Activated naive CD4-positive, alpha-beta T cell treated with anti-CD3 and anti-CD28 coated beads, Interleukin-2, amount 50 U/mL, for 24 hours (primary cell): ENCODE measurements around the gene CFAP99.
A peak's percentile ranks its signal among the peaks of the same experiment; 100 is the strongest.
"Not testable (repeated sequence)": the region's sequence is repeated elsewhere in the genome, so short reads cannot be mapped to it uniquely, and the experiment has no call there.

Experiments used
- H3K27ac Mint-ChIP-seq: one replicate; pipeline ENCODE4 v1.8.0; 2021; ENCODE audit warnings: mild to moderate bottlenecking, mixed read lengths
- H3K27me3 Mint-ChIP-seq: one replicate; pipeline ENCODE4 v1.8.0; 2021; ENCODE audit warnings: mixed read lengths
- H3K36me3 Mint-ChIP-seq: one replicate; pipeline ENCODE4 v1.8.0; 2021; ENCODE audit warnings: mixed read lengths
- H3K4me1 Mint-ChIP-seq: one replicate; pipeline ENCODE4 v1.8.0; 2021; ENCODE audit warnings: mixed read lengths
- H3K4me3 Mint-ChIP-seq: one replicate; pipeline ENCODE4 v1.8.0; 2021; ENCODE audit warnings: mild to moderate bottlenecking, mixed read lengths
- H3K9me3 Mint-ChIP-seq: one replicate; pipeline ENCODE4 v1.8.0; 2021; ENCODE audit warnings: mixed read lengths

Gene CFAP99

DNA sequence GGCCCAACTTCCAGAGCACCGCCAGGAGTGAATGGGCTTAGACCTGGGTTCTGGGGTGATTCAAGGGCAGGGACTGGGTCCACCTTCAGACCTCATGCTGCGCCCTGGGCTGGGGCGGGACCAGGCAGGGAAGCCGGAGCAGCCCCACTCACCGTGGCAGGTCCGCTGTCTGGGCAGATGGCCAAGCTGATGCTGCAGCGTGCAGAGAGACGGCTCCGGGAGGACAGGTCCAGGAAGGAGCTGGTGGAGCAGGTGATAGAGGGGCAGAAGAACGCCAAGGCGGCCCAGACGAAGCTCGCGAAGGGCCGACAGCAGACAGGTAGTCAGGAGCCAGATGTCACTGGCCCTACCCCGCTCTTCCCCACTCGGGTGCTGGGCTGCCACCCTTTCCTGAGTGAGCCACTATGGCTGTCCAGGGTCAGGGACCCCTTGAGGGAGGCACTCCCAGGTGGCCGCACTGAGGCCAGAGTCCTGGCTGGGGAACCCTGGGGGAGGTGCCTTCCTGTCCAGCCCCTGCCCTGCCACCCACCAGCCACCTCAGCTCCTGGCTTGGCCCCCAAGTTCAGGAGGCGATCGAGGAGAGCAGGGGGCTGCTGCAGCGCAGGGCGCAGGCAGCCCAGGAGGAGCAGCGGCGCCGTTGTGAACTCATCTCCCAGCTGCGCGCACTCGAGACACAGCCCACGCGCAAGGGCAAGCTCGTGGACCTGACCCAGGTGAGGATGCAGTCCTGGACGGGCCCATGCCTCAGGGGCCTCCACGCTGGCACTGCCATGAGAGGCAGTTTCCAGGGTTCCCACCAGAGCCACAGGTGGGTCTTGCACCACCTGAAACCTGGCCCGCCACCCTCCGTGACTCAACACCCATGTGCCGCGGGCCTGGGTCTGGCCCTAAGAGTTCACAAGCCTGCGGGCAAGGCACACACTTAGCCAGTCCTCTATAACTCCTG lies 40.1 kb downstream of the CFAP99 start:
- Mint-ChIP-seq H3K4me1 (peaks cover 13% of the 10 kb centered on the region), H3K4me3 (no peak overlapping the region), H3K36me3 (no peaks in the 10 kb centered on the region), H3K27ac (no peak overlapping the region), H3K27me3 (peaks cover 2% of the 10 kb centered on the region), H3K9me3 (no peaks in the 10 kb centered on the region)

- H3K4me1 Mint-ChIP-seq: peaks cover 13% of the 10 kb centered on the region
- no peaks in the 10 kb centered on the region for H3K9me3 Mint-ChIP-seq
- no peak overlapping the region for H3K4me3 Mint-ChIP-seq
- H3K36me3 Mint-ChIP-seq: no peaks in the 10 kb centered on the region
- peak overlapping the region; percentile 46 for H3K27ac Mint-ChIP-seq
- peaks cover 2% of the 10 kb centered on the region for H3K27me3 Mint-ChIP-seq
Observed at GRCh38 chr4:2459589-2460349, 41.0 kb downstream of the CFAP99 start.

DNA sequence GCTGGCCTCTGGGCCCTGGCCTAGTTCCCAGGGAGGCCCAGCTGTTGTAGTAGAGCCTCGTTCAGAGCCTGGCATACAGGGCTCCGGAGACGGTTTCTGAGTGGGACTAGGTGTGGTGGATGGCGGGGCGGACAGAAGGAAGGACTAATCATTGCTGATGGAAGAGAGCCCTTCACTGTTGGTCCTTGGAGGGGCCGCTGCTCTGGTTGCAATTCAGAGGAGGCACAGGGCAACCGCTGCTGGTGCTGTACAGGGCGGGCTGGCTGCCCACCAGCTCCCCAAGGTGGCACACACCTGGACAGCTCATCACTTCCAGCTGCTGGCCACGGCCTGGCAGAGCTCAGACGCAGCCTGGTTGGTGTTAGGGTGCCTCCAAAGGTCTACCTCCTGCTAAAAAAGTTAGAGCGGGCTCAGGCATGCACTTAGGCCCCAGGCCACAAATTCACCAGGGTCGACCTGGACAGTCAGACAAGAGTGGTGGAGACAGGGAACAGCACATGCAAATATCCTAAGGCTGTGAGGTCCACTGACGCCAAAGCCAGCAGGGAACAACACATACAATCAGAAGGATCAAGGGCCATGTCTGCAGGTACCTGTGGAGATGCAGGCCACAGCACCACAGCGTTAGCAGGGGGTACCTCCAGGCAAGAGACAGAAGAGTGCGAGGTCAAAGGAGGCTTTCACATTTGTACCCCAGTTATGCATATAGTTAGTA lies 42.6 kb downstream of the CFAP99 start:
- Mint-ChIP-seq H3K9me3 (no peaks in the 10 kb centered on the region), H3K27me3 (peaks cover 2% of the 10 kb centered on the region), H3K4me3 (peak overlapping the region; percentile 85), H3K4me1 (peaks cover 13% of the 10 kb centered on the region), H3K36me3 (no peaks in the 10 kb centered on the region), H3K27ac (no peak overlapping the region)

DNA sequence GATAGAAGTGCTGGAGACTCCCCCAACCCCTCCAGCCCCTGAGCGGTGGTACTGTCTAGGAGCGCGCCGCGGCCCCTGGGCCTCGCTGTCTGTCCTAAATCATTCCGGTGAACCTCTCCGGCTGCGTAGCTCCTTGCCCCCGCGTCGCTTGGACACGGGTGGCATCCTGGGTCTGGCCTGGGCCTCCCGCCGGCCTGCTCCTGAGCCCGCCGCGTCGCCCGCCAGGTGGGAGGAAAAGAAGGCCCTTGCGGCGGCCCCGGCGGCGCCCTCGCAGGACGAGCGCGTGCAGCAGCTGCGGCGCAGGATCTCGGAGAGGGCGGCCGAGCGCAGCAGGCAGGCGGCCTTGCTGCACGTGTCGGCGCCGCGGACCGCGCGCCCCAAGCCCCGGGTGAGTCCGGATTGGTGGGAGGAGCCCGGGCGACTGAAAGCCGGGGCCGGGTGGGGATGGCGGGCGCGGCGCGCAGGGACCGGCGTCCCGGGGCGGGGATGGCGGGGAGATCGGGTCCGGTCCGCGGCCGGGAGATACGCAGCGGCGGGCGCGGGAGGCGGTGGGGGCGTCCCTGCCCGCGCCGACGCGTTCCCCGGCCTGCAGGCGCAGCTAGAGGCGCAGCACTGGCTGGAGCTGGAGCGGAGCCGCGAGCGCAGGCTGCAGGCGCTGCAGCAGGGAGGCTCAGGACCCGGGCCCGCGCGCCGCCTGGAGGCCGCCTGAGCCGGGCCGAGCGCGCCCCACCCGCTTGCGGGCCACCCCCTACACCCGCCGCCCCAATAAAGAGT lies 43.6 kb downstream of the CFAP99 start:
- Mint-ChIP-seq H3K27ac (no peak overlapping the region), H3K9me3 (no peaks in the 10 kb centered on the region), H3K4me3 (peak overlapping the region; percentile 85), H3K27me3 (peaks cover 2% of the 10 kb centered on the region), H3K36me3 (no peaks in the 10 kb centered on the region), H3K4me1 (peaks cover 20% of the 10 kb centered on the region)

- Mint-ChIP-seq H3K27ac (no peak overlapping the region), H3K4me3 (peak overlapping the region; percentile 68), H3K9me3 (no peaks in the 10 kb centered on the region), H3K36me3 (no peaks in the 10 kb centered on the region), H3K27me3 (peaks cover 2% of the 10 kb centered on the region), H3K4me1 (peaks cover 22% of the 10 kb centered on the region)
Observed at GRCh38 chr4:2462992-2463762, 44.4 kb downstream of the CFAP99 start.

DNA sequence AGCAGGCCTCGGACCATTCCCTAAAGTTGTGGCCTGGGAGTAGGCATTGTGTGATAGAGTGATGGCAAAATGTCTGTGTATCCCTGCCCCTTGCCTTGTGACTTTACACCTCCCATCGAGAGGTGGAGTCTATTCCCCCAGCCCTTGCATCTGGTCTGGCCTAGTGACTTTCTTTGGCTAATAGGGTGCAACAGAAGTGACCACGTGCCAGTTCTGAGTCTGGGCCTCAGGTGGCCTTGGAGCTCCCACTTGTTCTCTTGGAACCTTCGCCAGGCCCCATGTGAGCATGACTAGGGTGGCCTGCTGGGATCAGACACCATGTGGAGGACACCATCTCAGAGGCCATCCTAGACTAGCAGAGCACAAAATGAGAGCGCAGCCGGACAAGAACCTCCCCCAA lies 46.3 kb downstream of the CFAP99 start:
- no peak overlapping the region for H3K4me3 Mint-ChIP-seq

DNA sequence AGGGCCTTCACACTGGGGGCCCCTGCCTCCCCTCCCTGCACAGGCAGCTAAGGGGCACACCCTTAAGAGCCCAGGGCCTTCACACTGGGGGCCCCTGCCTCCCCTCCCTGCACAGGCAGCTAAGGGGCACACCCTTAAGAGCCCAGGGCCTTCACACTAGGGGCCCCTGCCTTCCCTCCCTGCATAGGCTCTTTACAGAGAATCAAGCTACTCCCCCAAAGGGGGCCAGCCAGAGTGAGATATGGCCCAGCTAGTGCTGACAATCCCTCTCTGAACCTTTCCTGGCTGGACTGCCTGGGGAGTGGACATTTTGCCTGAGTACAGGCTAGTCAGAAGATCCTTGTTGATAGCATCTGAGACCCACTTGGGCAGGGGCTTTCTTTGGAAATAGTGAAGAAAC lies 46.8 kb downstream of the CFAP99 start:
- H3K9me3 Mint-ChIP-seq, H3K27ac Mint-ChIP-seq, H3K36me3 Mint-ChIP-seq, H3K27me3 Mint-ChIP-seq: not testable (repeated sequence)
- Mint-ChIP-seq H3K4me3 (peak overlapping the region; percentile 16), H3K4me1 (peaks cover 26% of the 10 kb centered on the region)

More for the DNA sequence above, 46.3 kb downstream of the CFAP99 start:
- H3K4me1 Mint-ChIP-seq: peaks cover 23% of the 10 kb centered on the region
- peaks cover 2% of the 10 kb centered on the region for H3K27me3 Mint-ChIP-seq
- H3K9me3 Mint-ChIP-seq: no peaks in the 10 kb centered on the region
- H3K27ac Mint-ChIP-seq: no peak overlapping the region
- no peaks in the 10 kb centered on the region for H3K36me3 Mint-ChIP-seq

GRCh38 chr4:2468456-2469191 lies 49.9 kb downstream of the CFAP99 start, which contains the start of gene RNF4:
Gene RNF4, plus strand, starts transcription at chr4:2469106. Its CDS starts 21,388 bp downstream, at chr4:2490494.
- Mint-ChIP-seq H3K4me3 (peak within 1 kb of the TSS; percentile 97), H3K27me3 (no peaks in the 10 kb centered on the region), H3K9me3 (no peaks in the 10 kb centered on the region), H3K36me3 (peaks cover 4% of the 10 kb centered on the region), H3K4me1 (peaks cover 45% of the 10 kb centered on the region), H3K27ac (peak within 1 kb of the TSS; percentile 96)

DNA sequence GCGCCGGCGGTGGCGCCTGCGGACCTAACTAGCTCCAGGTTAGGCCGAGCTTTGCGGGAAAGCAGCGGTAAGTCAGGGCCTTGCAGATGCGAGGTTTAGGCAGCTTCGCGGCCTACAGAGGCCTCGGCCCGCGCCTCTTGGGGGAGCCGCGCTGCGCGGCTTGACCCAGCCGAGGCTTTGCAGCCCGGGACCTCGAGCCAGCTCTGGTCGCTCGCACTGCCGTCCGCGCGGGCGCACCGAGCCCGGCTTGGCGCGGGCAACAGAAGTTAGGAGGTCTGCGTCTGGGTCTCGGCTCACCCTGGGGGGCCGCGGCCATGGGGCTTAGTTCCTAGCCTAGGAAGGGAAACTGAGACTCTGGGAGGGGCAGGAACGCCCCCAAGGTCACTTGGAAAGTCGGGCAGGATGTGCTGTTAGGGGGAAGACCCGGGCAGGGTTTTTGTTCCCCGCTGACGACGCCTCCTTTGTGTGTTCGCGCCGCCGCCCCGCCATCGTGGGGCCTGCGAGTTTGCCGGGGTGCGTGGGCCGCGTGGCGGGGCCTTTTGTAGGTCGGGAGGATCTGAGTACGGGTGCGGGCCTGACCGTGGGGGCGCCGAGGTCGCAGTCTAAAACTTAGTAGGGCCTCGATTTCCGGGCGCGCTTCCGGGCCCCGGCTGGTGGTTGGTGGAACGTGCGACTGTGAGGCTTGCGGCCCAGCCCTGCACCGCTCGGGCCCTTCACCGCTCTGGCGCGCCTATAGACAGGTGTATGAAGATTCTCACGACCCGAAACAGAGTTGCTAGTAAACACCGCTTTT lies 50.6 kb downstream of the CFAP99 start:
- H3K27ac Mint-ChIP-seq: peak overlapping the region; percentile 96
- no peaks in the 10 kb centered on the region for H3K9me3 Mint-ChIP-seq
- H3K4me1 Mint-ChIP-seq: peaks cover 45% of the 10 kb centered on the region
- H3K4me3 Mint-ChIP-seq: peak overlapping the region; percentile 97
- H3K27me3 Mint-ChIP-seq: no peaks in the 10 kb centered on the region
- peaks cover 4% of the 10 kb centered on the region for H3K36me3 Mint-ChIP-seq

DNA sequence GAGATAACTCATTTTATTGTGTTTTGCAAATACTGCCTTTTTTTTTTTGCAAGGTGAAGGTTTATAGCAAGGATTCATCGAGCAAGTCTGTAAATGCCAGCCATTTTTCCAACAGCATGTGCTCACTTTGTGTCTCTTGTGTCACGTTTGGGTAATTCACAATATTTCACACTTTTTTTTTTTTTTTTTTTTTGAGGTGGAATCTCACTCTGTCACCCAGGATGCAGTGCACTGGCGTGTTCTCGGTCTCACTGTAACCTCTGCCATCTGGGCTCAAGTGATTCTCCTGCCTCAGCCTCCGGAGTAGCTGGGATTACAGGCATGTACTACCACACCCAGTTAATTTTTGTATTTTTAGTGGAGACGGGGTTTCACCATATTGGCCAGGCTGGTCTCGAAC lies 52.0 kb downstream of the CFAP99 start:
- Mint-ChIP-seq H3K9me3 (no peaks in the 10 kb centered on the region), H3K4me3 (peak overlapping the region; percentile 97), H3K4me1 (peaks cover 54% of the 10 kb centered on the region), H3K36me3 (peaks cover 4% of the 10 kb centered on the region), H3K27ac (peak overlapping the region; percentile 96), H3K27me3 (no peaks in the 10 kb centered on the region)

- Mint-ChIP-seq H3K9me3 (no peaks in the 10 kb centered on the region), H3K4me1 (peaks cover 58% of the 10 kb centered on the region), H3K4me3 (peak overlapping the region; percentile 97), H3K36me3 (peaks cover 7% of the 10 kb centered on the region), H3K27me3 (no peaks in the 10 kb centered on the region), H3K27ac (peak overlapping the region; percentile 65)
Observed at GRCh38 chr4:2472187-2472586, 53.4 kb downstream of the CFAP99 start.

GRCh38 chr4:2478229-2478628 lies 59.5 kb downstream of the CFAP99 start:
- H3K27ac Mint-ChIP-seq: no peak overlapping the region
- peak overlapping the region; percentile 9 for H3K4me3 Mint-ChIP-seq

GRCh38 chr4:2480649-2481048 lies 61.9 kb downstream of the CFAP99 start:
- H3K4me3 Mint-ChIP-seq: peak overlapping the region; percentile 59
- peaks cover 6% of the 10 kb centered on the region for H3K36me3 Mint-ChIP-seq
- H3K27ac Mint-ChIP-seq: peak overlapping the region; percentile 56

More at GRCh38 chr4:2478229-2478628, 59.5 kb downstream of the CFAP99 start:
- Mint-ChIP-seq H3K27me3 (no peaks in the 10 kb centered on the region), H3K36me3 (peaks cover 6% of the 10 kb centered on the region), H3K9me3 (no peaks in the 10 kb centered on the region), H3K4me1 (peaks cover 81% of the 10 kb centered on the region)

More at GRCh38 chr4:2480649-2481048, 61.9 kb downstream of the CFAP99 start:
- Mint-ChIP-seq H3K27me3 (no peaks in the 10 kb centered on the region), H3K9me3 (no peaks in the 10 kb centered on the region), H3K4me1 (peaks cover 91% of the 10 kb centered on the region)
